HG03342 (cell line): Measurements from ENCODE around the gene SLC9A5.
A peak's percentile ranks its signal among the peaks of the same experiment; 100 is the strongest.

Experiments used
- ATAC-seq: cut with Tn5 transposase; IDR thresholded peaks from one replicate; pipeline ENCODE4 v1.9.1; 2021; ENCODE audit warnings: mild to moderate bottlenecking, moderate library complexity; ENCODE audit not compliant: unreplicated experiment

Gene SLC9A5

DNA sequence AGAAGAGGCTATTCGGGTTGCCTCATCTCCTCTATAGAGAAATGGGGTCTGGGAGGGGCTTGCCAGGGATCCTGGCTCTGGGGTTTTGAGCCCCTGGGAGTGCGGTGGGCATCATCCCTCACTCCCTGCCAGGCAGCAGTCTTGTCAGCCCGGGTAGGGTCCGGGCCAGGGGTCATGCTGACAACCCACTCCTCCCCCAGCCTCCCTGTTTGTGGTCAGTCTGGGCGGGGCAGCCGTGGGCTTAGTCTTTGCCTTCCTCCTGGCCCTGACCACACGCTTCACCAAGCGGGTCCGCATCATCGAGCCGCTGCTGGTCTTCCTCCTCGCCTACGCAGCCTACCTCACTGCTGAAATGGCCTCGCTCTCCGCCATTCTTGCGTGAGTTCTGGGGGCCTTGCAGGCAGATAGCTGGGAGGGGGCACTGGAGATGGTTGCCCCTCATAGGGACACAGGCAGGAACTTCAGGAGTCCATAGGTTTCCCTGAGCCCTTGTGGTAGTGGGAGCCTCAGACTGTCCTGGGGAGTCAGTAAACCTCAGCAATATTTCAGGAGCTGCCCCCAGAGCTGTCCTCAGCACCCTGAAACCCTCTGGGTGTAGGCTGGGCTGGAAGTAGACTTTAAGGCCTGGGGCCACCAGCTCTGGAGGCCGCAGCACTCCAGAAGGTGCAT lies 6.9 kb downstream of the SLC9A5 start:
- no peak for ATAC-seq

DNA sequence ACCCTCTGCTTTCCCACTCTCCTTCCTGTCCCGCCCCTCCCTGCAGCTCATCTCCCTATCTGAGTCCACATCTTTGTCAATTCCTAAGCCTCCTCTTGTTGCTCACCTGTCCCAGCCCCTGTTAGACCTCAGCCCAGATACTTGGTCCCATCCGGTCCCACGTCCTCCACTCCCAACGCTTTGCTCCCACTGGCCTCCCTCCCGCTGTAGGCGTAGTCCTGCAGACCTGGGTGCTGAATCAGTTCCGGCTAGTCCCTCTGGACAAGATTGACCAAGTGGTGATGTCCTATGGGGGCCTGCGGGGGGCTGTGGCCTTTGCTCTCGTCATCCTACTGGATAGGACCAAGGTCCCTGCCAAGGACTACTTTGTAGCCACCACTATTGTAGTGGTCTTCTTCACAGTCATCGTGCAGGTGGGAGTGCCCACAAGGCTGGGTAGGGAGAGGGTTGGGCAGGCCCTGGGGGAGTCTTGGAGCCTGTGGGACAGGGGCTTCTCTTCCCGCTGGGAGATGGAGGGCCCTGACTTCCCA lies 8.0 kb downstream of the SLC9A5 start:
- ATAC-seq: no peak

DNA sequence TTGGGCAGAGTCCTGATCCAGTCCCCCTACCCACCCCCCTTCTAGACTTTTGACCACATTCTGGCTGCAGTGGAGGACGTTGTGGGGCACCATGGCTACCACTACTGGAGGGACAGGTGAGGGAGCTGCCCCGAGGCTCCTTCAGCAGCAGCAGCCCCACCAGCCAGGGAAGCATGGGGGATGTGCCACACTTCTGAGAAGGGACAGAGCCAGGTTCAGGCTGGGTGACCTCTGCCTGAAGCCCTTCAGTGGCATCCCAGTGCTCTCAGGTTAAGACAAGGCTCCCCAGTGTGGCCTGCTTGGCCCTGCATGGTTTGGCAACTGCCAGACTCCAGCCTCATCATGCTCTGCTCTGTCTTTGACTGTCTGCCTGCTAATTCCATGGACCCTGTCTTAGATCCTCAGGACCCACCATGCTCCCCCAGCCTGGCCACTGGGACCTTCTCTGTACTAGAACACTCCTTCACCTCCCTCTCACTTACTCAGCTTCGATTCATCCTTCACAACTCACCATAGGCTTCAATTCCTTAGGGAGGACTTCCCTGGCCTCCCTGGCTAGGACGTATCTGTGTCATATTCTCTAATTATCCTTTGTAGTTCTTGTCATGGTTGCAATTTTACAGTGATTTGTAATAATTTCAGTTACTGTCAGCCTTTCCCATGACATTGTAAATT lies 8.8 kb downstream of the SLC9A5 start:
- ATAC-seq: no peak

DNA sequence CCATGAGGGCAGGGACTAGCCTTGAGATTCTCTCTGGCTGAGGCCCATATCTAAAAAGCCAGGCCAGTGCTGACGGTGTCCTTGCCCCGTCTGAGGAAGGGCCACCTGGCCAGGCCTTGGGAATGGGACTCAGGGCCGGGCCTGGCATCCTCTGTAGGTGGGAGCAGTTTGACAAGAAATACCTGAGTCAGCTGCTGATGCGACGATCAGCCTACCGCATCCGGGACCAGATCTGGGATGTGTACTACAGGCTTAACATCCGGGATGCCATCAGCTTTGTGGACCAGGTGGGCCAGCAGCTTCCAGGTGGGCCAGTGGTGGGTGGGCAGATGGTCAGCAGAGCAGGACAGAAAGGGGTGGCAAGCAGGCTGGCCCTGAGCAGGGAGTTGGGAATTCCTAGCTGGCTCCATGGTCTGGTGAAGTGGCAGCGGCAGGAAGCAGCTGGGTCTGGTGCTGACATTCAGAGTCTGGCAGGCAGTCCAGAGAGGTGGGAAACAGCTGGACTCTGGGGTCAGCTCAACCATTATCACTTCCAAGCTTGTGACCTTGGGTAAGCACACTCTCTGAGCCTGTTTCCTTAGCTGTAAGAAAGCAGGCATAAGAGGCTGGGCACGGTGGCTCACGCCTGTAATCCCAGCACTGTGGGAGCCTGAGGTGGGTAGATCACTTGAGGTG lies 9.5 kb downstream of the SLC9A5 start:
- no peak for ATAC-seq

DNA sequence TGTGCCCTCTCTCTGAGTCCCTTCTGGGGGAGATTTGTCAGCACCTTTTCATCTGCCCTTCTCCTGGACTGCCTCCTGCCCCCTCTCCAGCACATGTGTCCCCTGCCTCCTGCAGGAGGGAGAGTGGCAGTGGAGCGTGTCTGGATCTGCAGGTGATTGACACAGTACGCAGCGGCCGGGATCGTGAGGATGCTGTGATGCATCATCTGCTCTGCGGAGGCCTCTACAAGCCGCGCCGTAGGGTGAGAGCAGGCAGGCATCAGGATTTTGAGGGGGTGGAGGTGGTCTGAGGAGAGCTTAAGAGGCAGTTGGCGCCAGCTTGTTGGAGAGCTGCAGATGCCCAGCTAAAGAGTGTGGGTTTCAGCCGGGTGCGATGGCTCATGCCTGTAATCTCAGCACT lies 10.9 kb downstream of the SLC9A5 start:
- no peak for ATAC-seq

DNA sequence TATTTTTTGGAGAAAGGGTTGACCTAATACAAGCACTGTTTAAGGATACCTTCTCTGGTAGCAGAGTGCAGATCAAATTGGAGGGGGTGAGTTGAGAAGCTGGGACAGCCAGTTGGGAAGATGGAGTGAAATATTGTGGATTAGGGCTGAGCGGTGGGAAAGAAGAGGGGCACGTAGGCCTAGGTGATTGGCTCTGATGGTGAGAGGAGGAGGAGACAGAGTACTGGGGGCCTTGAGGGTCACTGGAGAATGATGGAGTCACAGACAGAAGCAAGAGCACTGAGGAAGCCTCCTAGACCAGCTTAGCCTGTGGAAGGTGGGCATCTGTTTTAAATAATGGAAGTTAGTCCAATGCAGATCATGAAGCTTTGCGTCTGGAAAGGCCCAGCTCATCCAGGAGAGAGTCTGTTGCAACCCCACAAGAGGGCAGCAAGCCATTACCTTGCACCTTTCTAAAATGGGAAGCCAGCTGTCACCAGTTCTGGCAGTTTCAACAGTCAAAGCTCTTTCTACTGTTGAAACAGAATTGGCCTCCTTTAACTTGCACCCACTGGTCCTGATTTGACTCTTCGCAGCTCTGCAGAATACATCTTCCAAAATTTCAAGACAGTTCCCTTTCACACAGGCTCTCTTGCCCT lies 11.8 kb downstream of the SLC9A5 start:
- no peak for ATAC-seq

DNA sequence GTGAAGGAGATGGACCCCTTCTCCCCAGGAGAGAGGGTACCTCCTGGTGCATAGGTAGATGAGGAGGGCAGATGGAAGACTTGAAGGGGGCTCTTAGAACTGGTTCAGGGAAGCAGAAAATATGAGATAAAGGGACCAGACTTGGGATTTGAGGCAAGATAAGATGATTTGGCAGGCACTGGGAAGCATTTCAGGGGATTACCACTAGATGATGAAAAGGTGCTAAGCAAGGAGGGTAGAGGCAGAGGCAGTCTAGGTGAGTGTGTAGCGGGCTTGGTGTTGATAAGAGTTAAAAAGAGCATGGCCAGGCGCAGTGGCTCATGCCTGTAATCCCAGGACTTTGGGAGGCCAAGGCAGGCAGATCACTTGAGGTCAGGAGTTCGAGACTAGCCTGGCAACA lies 14.4 kb downstream of the SLC9A5 start:
- no peak for ATAC-seq

DNA sequence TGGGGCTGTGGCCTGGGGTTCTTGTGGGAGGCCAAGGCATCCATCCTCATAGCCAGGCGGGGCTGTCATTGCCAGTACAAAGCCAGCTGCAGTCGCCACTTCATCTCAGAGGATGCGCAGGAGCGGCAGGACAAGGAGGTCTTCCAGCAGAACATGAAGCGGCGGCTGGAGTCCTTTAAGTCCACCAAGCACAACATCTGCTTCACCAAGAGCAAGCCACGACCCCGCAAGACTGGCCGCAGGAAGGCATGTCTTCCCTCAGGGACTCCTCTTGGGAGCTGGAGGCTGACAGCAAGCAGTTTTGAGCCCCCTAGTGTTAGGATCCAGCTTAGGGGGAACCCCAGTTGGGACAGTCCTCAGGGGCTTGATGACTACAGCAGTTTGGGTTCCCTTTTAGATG lies 15.5 kb downstream of the SLC9A5 start:
- ATAC-seq: no peak

DNA sequence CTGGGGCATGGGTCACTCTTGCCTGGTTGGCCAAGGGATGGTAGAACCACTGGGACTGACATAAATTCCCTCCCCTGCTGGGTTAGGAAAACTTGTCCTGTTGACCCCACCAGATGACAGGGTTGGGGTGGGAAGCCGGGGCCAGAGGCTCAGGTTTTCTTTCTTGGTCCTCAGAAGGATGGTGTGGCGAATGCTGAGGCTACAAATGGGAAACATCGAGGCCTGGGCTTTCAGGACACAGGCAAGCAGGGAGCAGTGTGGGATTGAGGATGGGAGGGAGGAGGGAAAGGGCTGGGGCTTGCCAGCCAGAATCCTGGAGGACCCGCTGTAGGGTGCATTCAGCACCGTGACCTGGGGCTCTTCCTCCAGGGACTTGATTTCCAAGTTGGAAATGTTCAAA lies 16.1 kb downstream of the SLC9A5 start:
- no peak for ATAC-seq

DNA sequence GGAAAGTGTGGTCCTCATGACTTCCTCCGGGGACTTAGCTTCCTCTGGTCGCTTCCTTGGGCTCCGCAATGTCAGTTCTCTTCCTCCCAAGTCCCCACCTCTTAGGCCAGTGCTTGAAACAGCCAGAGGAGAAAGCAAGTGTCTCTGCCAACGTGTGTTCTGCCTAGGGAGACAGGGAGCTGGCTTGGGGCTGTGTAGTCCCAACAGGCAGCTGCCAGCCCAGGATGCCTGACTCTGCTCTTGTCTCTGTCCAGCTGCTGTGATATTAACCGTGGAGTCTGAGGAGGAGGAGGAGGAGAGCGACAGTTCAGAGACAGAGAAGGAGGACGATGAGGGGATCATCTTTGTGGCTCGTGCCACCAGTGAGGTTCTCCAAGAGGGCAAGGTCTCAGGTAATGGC lies 17.1 kb downstream of the SLC9A5 start:
- no peak for ATAC-seq

DNA sequence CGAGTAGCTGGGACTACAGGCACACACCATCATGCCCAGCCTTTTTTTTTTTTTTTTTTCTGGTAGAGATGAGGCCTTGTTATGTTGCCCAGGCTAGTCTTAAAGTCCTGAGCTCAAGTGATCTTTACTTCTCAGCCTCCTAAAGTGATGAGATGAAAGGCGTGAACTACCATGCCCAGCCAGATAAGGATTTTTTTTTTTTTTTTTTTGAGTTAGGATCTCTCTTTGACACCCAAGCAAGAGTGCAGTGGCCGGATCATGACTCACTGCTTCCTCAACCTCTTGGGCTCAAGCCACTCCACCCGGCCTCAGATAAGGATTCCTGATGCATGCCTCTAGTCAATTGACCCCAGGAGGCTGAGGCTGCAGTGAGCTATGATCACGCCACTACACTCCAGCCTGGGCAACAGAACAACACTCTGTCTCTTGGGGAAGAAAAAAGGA lies 19.4 kb downstream of the SLC9A5 start:
- ATAC-seq: no peak

DNA sequence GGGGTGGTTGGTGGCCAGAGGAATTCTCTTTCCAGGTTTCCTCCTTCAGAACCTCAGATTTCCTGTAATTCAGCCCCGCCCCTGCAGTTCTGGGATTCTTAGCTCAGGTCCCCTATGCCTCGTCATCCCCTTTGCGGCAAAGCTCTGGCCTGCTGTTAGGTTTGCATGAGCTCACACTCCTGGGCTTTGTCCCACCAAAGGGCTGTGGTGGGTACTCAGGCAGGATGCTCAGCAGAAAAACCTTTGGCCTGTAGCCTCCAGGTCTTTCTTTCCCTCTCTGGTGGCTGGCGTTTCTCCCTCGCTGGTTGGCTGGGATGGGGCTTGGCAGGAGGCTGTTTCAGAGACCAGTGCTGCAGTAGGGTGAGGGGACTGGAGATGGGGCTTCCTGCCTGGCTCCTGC lies 21.0 kb downstream of the SLC9A5 start:
- no peak for ATAC-seq

DNA sequence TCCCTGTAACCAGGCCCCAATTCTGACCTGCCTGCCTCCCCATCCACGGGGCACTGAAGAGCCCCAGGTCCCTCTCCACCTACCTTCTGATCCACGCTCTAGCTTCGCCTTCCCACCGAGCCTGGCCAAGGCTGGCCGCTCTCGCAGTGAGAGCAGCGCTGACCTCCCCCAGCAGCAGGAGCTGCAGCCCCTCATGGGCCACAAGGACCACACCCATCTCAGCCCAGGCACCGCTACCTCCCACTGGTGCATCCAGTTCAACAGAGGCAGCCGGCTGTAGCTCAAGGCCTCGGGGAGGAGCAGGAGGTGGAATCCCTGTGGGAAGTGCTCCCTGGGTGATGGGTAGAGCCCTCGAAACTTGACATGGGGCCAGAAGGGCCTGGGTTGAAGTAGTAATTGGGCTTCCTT lies 22.2 kb downstream of the SLC9A5 start:
- no peak for ATAC-seq

DNA sequence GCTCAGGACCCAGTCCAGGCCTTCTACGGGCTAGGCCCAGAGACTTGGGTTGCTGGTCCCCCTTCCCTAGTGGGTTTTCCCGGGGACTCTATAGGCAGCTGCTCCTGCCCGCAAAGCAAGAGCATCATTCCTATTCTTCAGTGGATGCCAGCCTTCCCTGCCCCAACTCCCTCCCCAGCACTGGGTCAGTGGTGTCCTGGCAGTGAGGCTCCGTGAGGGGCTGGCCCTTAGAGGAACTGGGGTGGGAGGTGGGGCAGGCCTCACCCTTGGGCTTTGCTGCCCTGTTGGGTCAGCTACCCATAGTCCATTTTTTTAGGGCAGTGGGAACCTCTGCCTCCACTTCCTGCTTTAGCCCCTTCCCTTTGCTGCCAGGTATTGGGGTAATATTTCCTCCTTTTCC lies 22.7 kb downstream of the SLC9A5 start:
- no peak for ATAC-seq

DNA sequence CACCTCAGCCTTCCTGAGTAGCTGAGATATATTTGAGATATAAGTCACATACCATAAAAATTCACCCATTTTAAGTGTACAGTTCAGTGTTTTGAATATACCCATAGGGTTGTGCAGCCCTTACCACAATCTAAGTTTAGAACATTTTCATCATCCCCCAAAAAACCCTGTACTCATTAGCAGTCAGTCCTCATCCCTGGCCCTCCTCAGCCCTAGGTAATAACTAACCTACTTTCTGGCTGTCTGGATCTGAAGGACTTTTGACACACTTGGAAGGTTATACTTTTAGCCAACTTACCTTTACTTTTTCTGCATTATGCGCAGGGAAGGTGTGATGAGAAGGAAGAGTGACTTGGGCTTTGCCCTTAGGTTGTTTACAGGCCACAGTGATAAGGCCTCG lies 26.5 kb downstream of the SLC9A5 start:
- no peak for ATAC-seq

DNA sequence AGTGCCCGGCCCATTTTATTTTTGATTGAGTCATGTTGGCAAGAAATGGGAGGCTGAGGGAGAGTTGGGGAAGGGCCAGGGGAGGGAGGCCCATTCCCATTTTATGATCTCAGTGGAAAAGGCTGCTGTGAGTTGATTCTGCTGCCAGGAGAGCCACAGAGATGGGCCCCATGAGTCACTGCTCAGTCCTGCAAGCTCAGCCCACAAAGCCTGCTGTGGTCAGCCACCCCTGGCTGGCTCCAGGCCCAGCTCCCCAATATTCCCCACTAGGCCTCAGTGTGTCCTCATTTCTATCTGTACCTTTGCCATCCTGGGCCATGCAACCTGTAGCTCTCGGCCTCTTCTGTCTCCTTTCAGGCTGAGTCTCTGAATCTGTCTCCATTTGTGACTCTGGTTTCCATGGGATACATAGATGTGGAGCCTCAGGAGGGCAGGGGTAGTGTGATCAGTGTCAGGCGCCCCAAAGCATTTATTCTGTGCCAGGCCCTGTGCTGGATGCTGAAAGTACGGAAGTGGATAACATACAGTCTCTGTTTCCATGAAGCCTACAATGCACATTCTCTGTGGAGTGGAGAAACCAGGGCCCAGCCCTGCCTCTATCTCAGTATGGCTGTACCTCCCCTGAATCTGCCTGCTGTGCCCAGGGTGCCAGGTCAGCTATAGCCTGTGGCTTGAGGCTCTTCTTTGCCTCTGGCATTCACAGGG lies 28.7 kb downstream of the SLC9A5 start:
- ATAC-seq: no peak

DNA sequence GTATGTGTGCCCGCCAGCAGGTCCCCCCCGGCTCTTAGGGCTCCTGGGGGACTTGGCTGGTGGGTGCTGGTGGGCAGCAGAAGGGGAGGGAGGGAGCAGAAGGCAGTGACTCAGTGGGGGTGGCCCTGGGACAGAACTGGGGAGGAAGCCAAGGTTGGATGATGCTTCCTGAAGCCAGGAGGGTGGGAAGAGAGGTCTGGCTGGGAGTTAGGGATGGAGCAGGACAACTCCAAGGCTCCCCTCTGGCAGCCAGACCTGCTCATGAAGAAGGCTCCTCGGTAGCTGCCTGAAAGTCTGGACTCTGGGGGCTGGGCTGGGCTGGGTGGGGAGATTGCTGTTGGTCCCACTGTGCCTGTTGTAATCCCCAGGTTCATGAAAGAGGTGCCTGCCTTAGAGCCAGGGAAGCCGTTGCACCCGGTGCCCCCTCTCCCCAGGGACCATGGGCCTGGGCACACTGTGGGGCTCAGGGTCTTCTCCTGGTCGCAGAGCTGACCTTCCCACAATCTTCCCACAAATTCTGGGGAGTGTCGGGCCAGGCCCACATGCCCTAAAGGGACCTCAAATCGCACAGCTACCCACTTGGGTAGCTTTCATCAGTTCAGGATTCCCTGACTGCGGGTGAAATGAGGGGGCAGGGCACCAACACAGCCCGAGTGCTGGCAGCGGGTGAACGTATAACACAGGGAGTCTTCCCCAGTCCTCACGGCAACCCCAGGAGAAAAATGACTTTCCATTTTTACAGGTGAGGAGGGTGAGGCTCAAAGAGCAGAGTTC lies 29.4 kb downstream of the SLC9A5 start:
- ATAC-seq: no peak

DNA sequence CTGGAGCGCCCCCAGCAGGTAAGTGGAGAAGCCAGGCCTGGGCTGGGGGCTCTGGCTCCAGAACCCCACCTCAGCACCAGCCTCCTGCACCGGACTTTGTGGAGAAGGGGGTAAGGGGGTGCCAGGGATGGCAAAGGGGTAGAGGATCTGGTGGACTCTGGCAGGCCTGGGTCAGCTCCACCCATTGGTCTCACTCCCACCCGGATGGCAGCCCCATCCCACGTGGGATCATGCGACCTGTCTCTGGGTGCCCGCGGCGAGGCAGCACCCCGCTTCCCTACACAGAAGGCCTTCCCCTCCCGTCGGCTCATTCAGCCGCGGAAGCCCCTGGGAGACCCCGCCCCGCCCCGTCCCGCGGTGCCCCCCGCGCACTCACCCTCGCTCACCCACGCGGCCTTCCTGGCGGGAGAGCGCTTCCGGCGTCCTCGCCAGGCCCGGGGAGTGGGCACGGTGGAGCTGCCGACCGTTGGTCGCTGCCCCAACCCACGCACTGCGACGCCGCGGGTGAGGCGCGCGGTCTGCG lies 30.1 kb downstream of the SLC9A5 start:
- ATAC-seq: peak; percentile 27

DNA sequence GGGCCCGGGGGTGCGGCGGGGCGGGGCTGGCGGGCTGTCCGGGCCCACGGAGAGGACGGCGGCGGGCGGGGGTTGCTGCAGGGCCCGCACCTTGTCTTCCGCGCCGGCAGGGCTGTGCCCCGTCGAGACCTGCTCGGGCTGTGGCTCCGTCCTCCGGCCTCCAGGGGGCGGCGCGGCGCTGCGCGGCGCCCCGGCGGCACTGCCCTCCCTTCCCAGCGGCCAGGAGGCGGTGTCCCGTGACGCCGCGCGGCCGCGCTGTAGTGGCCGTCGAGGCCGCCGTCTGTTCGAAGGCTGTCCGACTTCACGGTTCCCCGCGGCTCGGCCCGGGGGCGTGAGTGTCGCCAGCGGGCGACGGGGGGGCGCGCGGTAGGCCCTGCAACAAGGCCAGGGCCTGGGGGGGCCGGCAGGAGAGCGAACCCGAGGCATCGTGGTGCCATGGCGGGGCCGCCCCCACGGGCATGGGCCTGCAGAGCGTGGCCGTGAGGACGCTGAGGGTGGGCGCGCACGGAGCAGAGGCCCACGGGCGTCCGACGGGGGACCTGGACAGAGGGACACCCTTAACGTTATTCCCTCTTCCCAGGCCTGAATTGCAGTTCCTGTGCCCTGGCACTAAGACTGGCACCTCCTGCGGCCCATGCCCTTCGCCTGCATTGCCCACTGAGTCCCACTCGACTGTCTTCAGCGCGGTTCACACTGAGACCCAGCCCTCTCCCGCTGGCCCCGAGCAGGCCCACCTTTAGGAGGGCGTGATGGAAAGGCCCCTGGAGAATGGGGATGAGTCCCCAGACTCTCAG lies 30.7 kb downstream of the SLC9A5 start, which contains the start of gene PLEKHG4:
Gene PLEKHG4 (plus strand): TSS at position 237 of the 794 bp plus-strand sequence. CDS start 513 bp downstream, at position 750.
- ATAC-seq: peak; percentile 85
